ENCODE results near the gene PCP4.

The PCP4 gene

DNA sequence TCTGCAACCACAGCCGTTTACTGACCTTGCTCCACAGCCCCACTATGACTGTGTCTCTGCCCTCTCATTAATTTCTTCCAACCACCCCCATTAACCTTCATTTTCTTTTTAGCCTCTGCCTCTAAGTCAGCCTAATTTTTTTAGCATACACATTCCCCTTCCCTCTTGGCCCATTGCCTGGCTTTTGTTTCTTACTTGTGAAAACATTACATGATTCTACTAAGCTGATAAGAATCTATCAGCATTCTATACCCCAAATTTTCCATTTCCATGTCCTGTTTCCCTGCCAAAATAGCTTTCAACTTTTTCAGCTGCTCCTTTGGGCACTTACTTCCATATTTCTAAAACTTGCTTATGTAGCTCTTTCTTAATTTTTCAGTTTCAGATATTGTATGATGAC is 79.8 kb downstream of the PCP4 start:
- Histone ChIP-seq H4K8ac (ENCODE audit: low read depth, low read length) (no peak overlapping the region), H3K4ac (ENCODE audit: low read depth, low read length) (no peak overlapping the region), H2BK5ac (ENCODE audit: low read length) (no peak overlapping the region), H4K5ac (ENCODE audit: low read length) (no peak overlapping the region), H3K4me1 (ENCODE audit: control insufficient read depth, low read depth, low read length) (peaks cover 8% of the 10 kb centered on the region), H3K18ac (ENCODE audit: low read length) (no peak overlapping the region), H3K27me3 (ENCODE audit: insufficient read depth, low read length, poor library complexity) (peaks cover 1% of the 10 kb centered on the region), H3K36me3 (ENCODE audit: control insufficient read depth, insufficient read depth, low read length) (no peaks in the 10 kb centered on the region), H3K79me2 (ENCODE audit: control insufficient read depth, insufficient read depth, low read length) (no peaks in the 10 kb centered on the region), H2BK120ac (ENCODE audit: low read depth, low read length) (no peak overlapping the region), H2BK15ac (replicated peaks; ENCODE audit: low read depth) (no peak overlapping the region), H3K23ac (ENCODE audit: low read length) (no peak overlapping the region), H3K9ac (ENCODE audit: low read length) (no peak overlapping the region), H3K4me2 (ENCODE audit: low read length) (no peak overlapping the region), H3K79me1 (ENCODE audit: low read length) (no peaks in the 10 kb centered on the region), H3K27ac (ENCODE audit: low read depth, low read length) (no peak overlapping the region), H3K56ac (ENCODE audit: low read length) (no peak overlapping the region), H3K4me3 (ENCODE audit: low read length) (no peak overlapping the region), H2AK5ac (ENCODE audit: low read length) (no peak overlapping the region)
- no CpG with 5 or more reads among the region's 1 CpG for WGBS (ENCODE audit: extremely low coverage, insufficient coverage, low lambda C conversion rate)
- no peak for DNase-seq

DNA sequence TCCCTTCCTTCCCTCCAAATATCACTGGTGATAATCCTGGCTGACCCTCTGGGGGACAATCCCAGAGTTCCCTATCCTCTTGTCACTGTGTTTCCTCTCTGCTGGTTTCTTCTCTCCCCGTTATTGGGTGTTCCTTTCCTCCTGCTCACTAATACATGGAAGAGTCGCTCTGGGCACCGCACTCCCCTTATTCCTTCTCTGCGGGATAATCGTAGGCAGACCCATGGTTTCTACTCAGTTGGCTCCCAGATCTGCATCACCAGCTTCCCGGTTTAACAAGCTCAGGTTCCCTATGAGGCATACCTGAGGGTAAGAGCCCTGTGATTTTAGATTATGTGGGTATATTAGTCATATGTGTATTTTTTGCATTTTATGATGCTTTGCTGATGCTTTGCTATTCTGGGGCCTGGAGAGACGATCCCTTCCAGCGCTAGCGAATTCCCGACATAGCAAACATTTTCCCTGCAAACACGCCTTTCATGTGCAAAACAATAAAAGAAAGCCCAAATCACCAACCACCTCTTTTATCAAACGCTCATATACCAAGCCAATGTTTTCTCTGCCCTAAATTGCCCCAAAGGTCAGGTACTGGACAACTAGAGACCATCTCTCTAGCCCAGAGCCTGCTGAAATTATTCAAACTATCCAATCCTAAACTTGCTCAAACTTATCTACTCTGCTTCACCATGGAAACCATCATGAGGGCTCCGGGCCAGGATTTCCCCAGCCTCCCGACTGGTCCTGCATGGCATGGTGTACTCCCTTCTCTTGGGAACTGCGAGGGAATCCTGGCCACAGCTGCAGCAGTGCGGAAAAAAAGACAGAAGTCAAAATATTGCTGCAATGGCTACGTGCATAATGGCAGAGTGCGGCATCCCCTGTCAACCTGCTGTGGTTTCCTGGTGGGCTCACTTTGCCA is 84.2 kb downstream of the PCP4 start:
- H3K36me3 ChIP-seq (ENCODE audit: control insufficient read depth, insufficient read depth, low read length), result no peaks in the 10 kb centered on the region
- H2BK5ac ChIP-seq (ENCODE audit: low read length), result no peak overlapping the region
- H3K27ac ChIP-seq (ENCODE audit: low read depth, low read length), result no peak overlapping the region
- peaks cover 8% of the 10 kb centered on the region for H3K4me1 ChIP-seq (ENCODE audit: control insufficient read depth, low read depth, low read length)
- H2AK5ac ChIP-seq (ENCODE audit: low read length), result no peak overlapping the region
- H3K4me3 ChIP-seq (ENCODE audit: low read length), result no peak overlapping the region
- H4K8ac ChIP-seq (ENCODE audit: low read depth, low read length), result no peak overlapping the region
- no peak overlapping the region for H3K4ac ChIP-seq (ENCODE audit: low read depth, low read length)
- H3K56ac ChIP-seq (ENCODE audit: low read length), result no peak overlapping the region
- no peak overlapping the region for H2BK15ac ChIP-seq (replicated peaks; ENCODE audit: low read depth)
- no peak overlapping the region for H3K18ac ChIP-seq (ENCODE audit: low read length)
- H4K5ac ChIP-seq (ENCODE audit: low read length), result no peak overlapping the region
- H3K9ac ChIP-seq (ENCODE audit: low read length), result no peak overlapping the region
- no peak overlapping the region for H2BK120ac ChIP-seq (ENCODE audit: low read depth, low read length)
- no peaks in the 10 kb centered on the region for H3K79me2 ChIP-seq (ENCODE audit: control insufficient read depth, insufficient read depth, low read length)
- H3K27me3 ChIP-seq (ENCODE audit: insufficient read depth, low read length, poor library complexity), result peaks cover 1% of the 10 kb centered on the region
- no peak overlapping the region for H3K4me2 ChIP-seq (ENCODE audit: low read length)
- no peaks in the 10 kb centered on the region for H3K79me1 ChIP-seq (ENCODE audit: low read length)
- no peak overlapping the region for H3K23ac ChIP-seq (ENCODE audit: low read length)
- peak; percentile 38 for DNase-seq
- WGBS (ENCODE audit: extremely low coverage, insufficient coverage, low lambda C conversion rate), result no CpG with 5 or more reads among the region's 18 CpGs

DNA sequence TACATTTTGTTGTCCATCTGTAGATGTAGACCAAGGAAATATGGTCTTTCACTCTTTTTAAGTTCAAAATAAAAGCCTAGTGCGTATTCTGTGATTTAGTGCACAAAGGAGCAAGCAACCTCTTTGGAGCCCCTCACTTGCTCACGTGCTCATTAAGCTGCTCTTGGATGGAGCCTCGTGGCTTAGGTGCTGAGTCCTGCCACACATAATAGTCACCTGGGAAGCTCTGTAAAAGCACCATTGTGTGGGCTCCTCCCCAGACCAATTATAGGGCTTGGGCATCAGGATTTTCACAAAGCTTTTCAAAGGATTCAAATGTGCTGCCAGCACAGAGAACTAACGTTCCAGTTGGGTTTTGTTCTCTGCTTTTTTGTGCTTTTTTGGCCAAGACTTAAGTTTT is 85.0 kb downstream of the PCP4 start:
- H4K5ac ChIP-seq (ENCODE audit: low read length), result no peak overlapping the region
- H3K27me3 ChIP-seq (ENCODE audit: insufficient read depth, low read length, poor library complexity), result peaks cover 1% of the 10 kb centered on the region
- no peak overlapping the region for H3K4me2 ChIP-seq (ENCODE audit: low read length)
- no peak overlapping the region for H2AK5ac ChIP-seq (ENCODE audit: low read length)
- H2BK120ac ChIP-seq (ENCODE audit: low read depth, low read length), result no peak overlapping the region
- no peak overlapping the region for H3K27ac ChIP-seq (ENCODE audit: low read depth, low read length)
- no peaks in the 10 kb centered on the region for H3K79me2 ChIP-seq (ENCODE audit: control insufficient read depth, insufficient read depth, low read length)
- H3K4ac ChIP-seq (ENCODE audit: low read depth, low read length), result no peak overlapping the region
- H2BK15ac ChIP-seq (replicated peaks; ENCODE audit: low read depth), result no peak overlapping the region
- H3K4me1 ChIP-seq (ENCODE audit: control insufficient read depth, low read depth, low read length), result peaks cover 8% of the 10 kb centered on the region
- H3K56ac ChIP-seq (ENCODE audit: low read length), result no peak overlapping the region
- H3K23ac ChIP-seq (ENCODE audit: low read length), result no peak overlapping the region
- no CpG with 5 or more reads among the region's 4 CpGs for WGBS (ENCODE audit: extremely low coverage, insufficient coverage, low lambda C conversion rate)
- no peaks in the 10 kb centered on the region for H3K36me3 ChIP-seq (ENCODE audit: control insufficient read depth, insufficient read depth, low read length)
- no peaks in the 10 kb centered on the region for H3K79me1 ChIP-seq (ENCODE audit: low read length)
- DNase-seq, result no peak
- H3K9ac ChIP-seq (ENCODE audit: low read length), result no peak overlapping the region
- H4K8ac ChIP-seq (ENCODE audit: low read depth, low read length), result no peak overlapping the region
- H3K18ac ChIP-seq (ENCODE audit: low read length), result no peak overlapping the region
- no peak overlapping the region for H2BK5ac ChIP-seq (ENCODE audit: low read length)
- H3K4me3 ChIP-seq (ENCODE audit: low read length), result no peak overlapping the region

DNA sequence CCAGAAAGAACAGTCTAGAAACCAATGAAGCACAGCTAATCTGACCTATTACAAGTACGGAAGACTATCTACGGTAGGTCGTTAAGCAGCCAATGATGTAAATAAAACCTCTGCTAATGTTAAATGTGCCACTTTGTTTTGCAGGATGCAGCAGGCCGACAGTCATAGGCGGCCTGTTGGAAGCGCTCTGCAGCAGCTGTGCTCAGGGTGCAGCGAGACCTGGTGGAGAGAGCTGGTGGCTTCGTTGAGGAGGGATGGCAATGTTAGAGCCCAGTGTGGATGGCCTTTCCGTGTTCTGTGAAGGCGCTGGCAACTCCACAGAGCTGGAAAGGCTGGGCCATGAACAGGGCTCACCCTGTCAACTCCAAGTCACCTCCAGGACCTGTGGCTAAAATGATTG is 87.3 kb downstream of the PCP4 start:
- Histone ChIP-seq H3K23ac (ENCODE audit: low read length) (no peak overlapping the region), H2BK15ac (replicated peaks; ENCODE audit: low read depth) (no peak overlapping the region), H3K56ac (ENCODE audit: low read length) (no peak overlapping the region), H4K5ac (ENCODE audit: low read length) (no peak overlapping the region), H3K4me1 (ENCODE audit: control insufficient read depth, low read depth, low read length) (peaks cover 8% of the 10 kb centered on the region), H3K79me1 (ENCODE audit: low read length) (no peaks in the 10 kb centered on the region), H3K36me3 (ENCODE audit: control insufficient read depth, insufficient read depth, low read length) (no peaks in the 10 kb centered on the region), H2BK5ac (ENCODE audit: low read length) (no peak overlapping the region), H4K8ac (ENCODE audit: low read depth, low read length) (no peak overlapping the region), H3K27me3 (ENCODE audit: insufficient read depth, low read length, poor library complexity) (no peaks in the 10 kb centered on the region), H3K18ac (ENCODE audit: low read length) (no peak overlapping the region), H3K4me2 (ENCODE audit: low read length) (no peak overlapping the region), H3K27ac (ENCODE audit: low read depth, low read length) (no peak overlapping the region), H3K9ac (ENCODE audit: low read length) (no peak overlapping the region), H2AK5ac (ENCODE audit: low read length) (no peak overlapping the region), H3K79me2 (ENCODE audit: control insufficient read depth, insufficient read depth, low read length) (no peaks in the 10 kb centered on the region), H3K4ac (ENCODE audit: low read depth, low read length) (no peak overlapping the region), H3K4me3 (ENCODE audit: low read length) (no peak overlapping the region), H2BK120ac (ENCODE audit: low read depth, low read length) (no peak overlapping the region)
- no peak for DNase-seq
- WGBS (ENCODE audit: extremely low coverage, insufficient coverage, low lambda C conversion rate), result no CpG with 5 or more reads among the region's 10 CpGs

DNA sequence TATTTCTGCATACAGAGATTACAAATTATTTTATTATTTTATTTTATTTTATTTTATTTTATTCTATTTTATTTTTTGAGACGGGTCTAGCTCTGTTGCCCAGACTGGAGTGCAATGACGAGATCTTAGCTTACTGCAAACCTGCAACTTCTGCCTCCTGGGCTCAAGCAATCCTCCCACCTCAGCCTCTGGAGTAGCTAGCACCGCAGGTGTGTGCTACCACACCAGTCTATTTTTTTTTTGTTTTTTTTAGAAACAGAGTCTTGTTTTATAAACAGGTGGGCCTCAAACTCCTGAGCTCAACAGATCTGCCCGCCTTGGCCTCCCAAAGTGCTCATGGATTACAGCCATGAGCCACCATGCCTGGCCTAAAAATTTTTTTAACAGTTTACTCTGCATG is 88.1 kb downstream of the PCP4 start:
- Histone ChIP-seq H3K18ac (ENCODE audit: low read length) (no peak overlapping the region), H3K4me1 (ENCODE audit: control insufficient read depth, low read depth, low read length) (peaks cover 8% of the 10 kb centered on the region), H3K4ac (ENCODE audit: low read depth, low read length) (no peak overlapping the region), H4K8ac (ENCODE audit: low read depth, low read length) (no peak overlapping the region), H4K5ac (ENCODE audit: low read length) (no peak overlapping the region), H3K56ac (ENCODE audit: low read length) (no peak overlapping the region), H3K79me1 (ENCODE audit: low read length) (no peaks in the 10 kb centered on the region), H3K36me3 (ENCODE audit: control insufficient read depth, insufficient read depth, low read length) (no peaks in the 10 kb centered on the region), H3K4me2 (ENCODE audit: low read length) (no peak overlapping the region), H2BK5ac (ENCODE audit: low read length) (no peak overlapping the region), H3K27ac (ENCODE audit: low read depth, low read length) (no peak overlapping the region), H2BK120ac (ENCODE audit: low read depth, low read length) (no peak overlapping the region), H3K27me3 (ENCODE audit: insufficient read depth, low read length, poor library complexity) (no peaks in the 10 kb centered on the region), H2AK5ac (ENCODE audit: low read length) (no peak overlapping the region), H3K79me2 (ENCODE audit: control insufficient read depth, insufficient read depth, low read length) (no peaks in the 10 kb centered on the region), H3K9ac (ENCODE audit: low read length) (no peak overlapping the region), H3K4me3 (ENCODE audit: low read length) (no peak overlapping the region), H2BK15ac (replicated peaks; ENCODE audit: low read depth) (no peak overlapping the region), H3K23ac (ENCODE audit: low read length) (no peak overlapping the region)
- no CpG with 5 or more reads among the region's 4 CpGs for WGBS (ENCODE audit: extremely low coverage, insufficient coverage, low lambda C conversion rate)
- no peak for DNase-seq

DNA sequence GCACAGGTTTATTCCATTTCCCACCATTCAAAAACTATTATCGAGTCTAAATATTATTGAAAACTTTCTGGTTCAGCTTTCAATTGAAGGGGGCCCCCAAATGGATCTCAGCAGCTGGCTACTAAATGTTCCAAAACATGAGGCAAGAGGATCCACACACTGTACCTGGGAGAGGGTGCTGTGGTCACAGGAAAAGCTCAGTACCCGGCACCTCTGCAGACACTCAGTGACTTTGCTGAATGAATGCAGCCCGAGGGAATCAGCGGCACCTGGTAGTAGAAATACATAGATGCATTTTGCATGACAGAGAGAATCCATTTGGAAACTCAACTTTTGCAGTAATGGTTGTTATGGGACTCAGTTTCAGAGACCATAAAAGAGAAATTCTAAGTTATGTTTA is 89.3 kb downstream of the PCP4 start:
- Histone ChIP-seq H4K8ac (ENCODE audit: low read depth, low read length) (no peak overlapping the region), H2BK5ac (ENCODE audit: low read length) (no peak overlapping the region), H2BK15ac (replicated peaks; ENCODE audit: low read depth) (no peak overlapping the region), H3K4me1 (ENCODE audit: control insufficient read depth, low read depth, low read length) (peaks cover 2% of the 10 kb centered on the region), H3K4me3 (ENCODE audit: low read length) (no peak overlapping the region), H2BK120ac (ENCODE audit: low read depth, low read length) (no peak overlapping the region), H3K9ac (ENCODE audit: low read length) (no peak overlapping the region), H3K4me2 (ENCODE audit: low read length) (no peak overlapping the region), H3K23ac (ENCODE audit: low read length) (no peak overlapping the region), H3K79me1 (ENCODE audit: low read length) (no peaks in the 10 kb centered on the region), H3K27ac (ENCODE audit: low read depth, low read length) (no peak overlapping the region), H3K4ac (ENCODE audit: low read depth, low read length) (no peak overlapping the region), H3K79me2 (ENCODE audit: control insufficient read depth, insufficient read depth, low read length) (no peaks in the 10 kb centered on the region), H4K5ac (ENCODE audit: low read length) (no peak overlapping the region), H3K56ac (ENCODE audit: low read length) (no peak overlapping the region), H3K27me3 (ENCODE audit: insufficient read depth, low read length, poor library complexity) (no peaks in the 10 kb centered on the region), H3K18ac (ENCODE audit: low read length) (no peak overlapping the region), H3K36me3 (ENCODE audit: control insufficient read depth, insufficient read depth, low read length) (no peaks in the 10 kb centered on the region), H2AK5ac (ENCODE audit: low read length) (no peak overlapping the region)
- no CpG with 5 or more reads among the region's 4 CpGs for WGBS (ENCODE audit: extremely low coverage, insufficient coverage, low lambda C conversion rate)
- no peak for DNase-seq

All from mesendoderm (in vitro differentiated cells).